Erythroblast (primary cell): Measurements from ENCODE around the gene UBE2U.

Experiments
- GATA1 ChIP-seq: IDR thresholded peaks from 2 replicates; pipeline ENCODE4 v1.6.1; 2011; ENCODE audit warnings: low read depth, mild to moderate bottlenecking, control low read depth, low read length, moderate library complexity
- POLR2A ChIP-seq: IDR thresholded peaks from 2 replicates; pipeline ENCODE4 v1.6.1; 2011; ENCODE audit warnings: mild to moderate bottlenecking, low read length

DNA sequence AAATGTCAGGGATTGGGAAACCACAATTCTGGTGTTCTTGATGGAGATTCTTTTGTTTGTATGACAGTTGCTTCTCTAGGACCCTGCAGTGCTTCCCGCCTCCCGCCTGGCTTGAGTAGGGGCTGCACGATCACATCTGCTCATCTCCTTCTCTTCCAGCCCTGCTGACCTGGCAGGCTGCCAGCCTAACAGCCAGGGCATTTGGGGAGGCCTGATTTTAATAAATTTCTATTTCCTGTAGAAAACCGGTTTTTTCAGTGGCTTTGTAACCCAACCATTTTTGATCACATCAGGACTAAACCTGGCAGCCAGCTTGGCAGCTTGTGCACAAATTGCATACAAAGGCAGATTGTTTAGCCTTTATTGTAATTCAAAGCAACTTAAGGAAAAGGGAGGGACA lies 78.9 kb downstream of the UBE2U start:
- TF ChIP-seq POLR2A: no peak
- no peak for TF ChIP-seq GATA1
